SK-N-SH (cell line): Measurements from ENCODE around the gene FCHO2. TPM values are rescaled to one million over a fixed set of nuclear protein-coding genes. Genes with fewer than 3 reads are reported as not detected.

Experiments
- CTCF ChIA-PET: fragments of 300-600, 350-600 bp; formaldehyde crosslinking; extraction: SDS; loops from one replicate; lab custom pipeline; 2021; lab: Yijun Ruan, JAX
- POLR2A ChIA-PET: fragments of 350-600 bp; sonication (Branson Sonifier 250); formaldehyde crosslinking; extraction: SDS; loops from one replicate; lab custom pipeline; 2020; ENCODE audit warnings: antibody characterized with exemption, inconsistent platforms; lab: Yijun Ruan, JAX
- DNase-seq: peaks from one replicate; pipeline ENCODE4 v3.0.0; 2012
- H2AFZ ChIP-seq: fragments of 200-600 bp; sonication (generic); 2 replicates; pipeline ENCODE4 v1.8.1; 2016; ENCODE audit warnings: antibody characterized with exemption, mild to moderate bottlenecking, low read depth
- H3F3A ChIP-seq: fragments of 200-600 bp; sonication (generic); replicated peaks from 2 replicates; pipeline ENCODE3; 2016; ENCODE audit warnings: antibody characterized with exemption, mild to moderate bottlenecking; ENCODE audit not compliant: insufficient read depth
- H3K27ac ChIP-seq, 2 experiments: fragments of 200-500 bp in 1 of 2; fragments of 200-600 bp in 1 of 2; sonication (Bioruptor generic) in 1 of 2; sonication (generic), shearing (Covaris generic) in 1 of 2; 2 replicates each; pipeline versions ENCODE4 v1.5.1 to v1.6.1; 2014 to 2016; ENCODE audit warnings: low read depth in 2 of 2, inconsistent platforms in 1 of 2, low read length in 1 of 2, mild to moderate bottlenecking in 1 of 2, mixed read lengths in 1 of 2
- H3K27me3 ChIP-seq: fragments of 200-600 bp; sonication (generic), shearing (Covaris generic); 2 replicates; pipeline ENCODE4 v1.6.1; 2016; ENCODE audit warnings: mixed run types; ENCODE audit not compliant: insufficient read depth
- H3K36me3 ChIP-seq, 2 experiments: fragments of 200-500 bp in 1 of 2; fragments of 200-600 bp in 1 of 2; sonication (Bioruptor generic) in 1 of 2; sonication (generic) in 1 of 2; replicated peaks in 1 of 2; 2 replicates each; pipeline versions ENCODE3 to v1.5.1; 2014 to 2016; ENCODE audit warnings: low read length in 1 of 2, mild to moderate bottlenecking in 1 of 2; ENCODE audit not compliant: insufficient read depth in 2 of 2, control insufficient read depth in 1 of 2
- H3K4me1 ChIP-seq, 2 experiments: fragments of 200-500 bp in 1 of 2; fragments of 200-600 bp in 1 of 2; sonication (Bioruptor generic) in 1 of 2; sonication (generic), shearing (Covaris generic) in 1 of 2; 2 replicates each; pipeline versions ENCODE4 v1.5.1 to v1.6.1; 2014 to 2016; ENCODE audit warnings: low read depth in 1 of 2, low read length in 1 of 2, mixed run types in 1 of 2; ENCODE audit not compliant: insufficient read depth in 2 of 2, control insufficient read depth in 1 of 2
- H3K4me2 ChIP-seq: fragments of 200-600 bp; sonication (generic), shearing (Covaris generic); 2 replicates; pipeline ENCODE4 v1.6.1; 2017; ENCODE audit warnings: mixed run types
- H3K4me3 ChIP-seq, 2 experiments: fragments of 200-500 bp in 1 of 2; fragments of 200-600 bp in 1 of 2; sonication (Bioruptor generic) in 1 of 2; sonication (generic), shearing (Covaris generic) in 1 of 2; 2 replicates each; pipeline versions ENCODE4 v1.5.1 to v1.8.1; 2014 to 2016; ENCODE audit warnings: low read depth in 2 of 2, inconsistent platforms in 1 of 2, low read length in 1 of 2, mild to moderate bottlenecking in 1 of 2, mixed read lengths in 1 of 2, moderate library complexity in 1 of 2
- H3K79me2 ChIP-seq: fragments of 200-600 bp; sonication (generic); 2 replicates; pipeline ENCODE4 v1.8.1; 2017; ENCODE audit warnings: mild to moderate bottlenecking; ENCODE audit not compliant: insufficient read depth
- H3K9ac ChIP-seq: fragments of 200-600 bp; sonication (generic); 2 replicates; pipeline ENCODE4 v1.6.1; 2017; ENCODE audit warnings: mixed run types
- H3K9me2 ChIP-seq: fragments of 200-600 bp; sonication (generic); 2 replicates; pipeline ENCODE4 v1.6.1; 2017; ENCODE audit warnings: mixed run types
- H3K9me3 ChIP-seq: fragments of 200-600 bp; sonication (generic); 2 replicates; pipeline ENCODE4 v1.6.1; 2017; ENCODE audit warnings: mixed run types, mild to moderate bottlenecking, moderate library complexity
- H4K20me1 ChIP-seq: fragments of 200-600 bp; sonication (generic); 2 replicates; pipeline ENCODE4 v1.6.1; 2017; ENCODE audit warnings: mild to moderate bottlenecking, mixed run types; ENCODE audit not compliant: insufficient read depth
- MAX ChIP-seq: IDR thresholded peaks from 2 replicates; pipeline ENCODE4 v1.4.0; 2012; ENCODE audit warnings: low read depth
- PBX3 ChIP-seq: IDR thresholded peaks from 2 replicates; pipeline ENCODE4; 2012
- POLR2AphosphoS5 ChIP-seq: IDR thresholded peaks from 2 replicates; pipeline ENCODE4 v1.6.1; 2012; ENCODE audit warnings: low read depth, low read length
- REST ChIP-seq: IDR thresholded peaks from 2 replicates; pipeline ENCODE4 v1.6.1; 2012; ENCODE audit warnings: mild to moderate bottlenecking, low read depth, low read length, moderate library complexity
- TEAD4 ChIP-seq: IDR thresholded peaks from 2 replicates; pipeline ENCODE4 v1.4.0; 2012; ENCODE audit warnings: mild to moderate bottlenecking, borderline replicate concordance; ENCODE audit not compliant: insufficient read depth
- USF1 ChIP-seq: IDR thresholded peaks from 2 replicates; pipeline ENCODE4 v1.4.0; 2012; ENCODE audit warnings: low read depth, borderline replicate concordance
- WGBS: methylation state at CpG from one replicate; pipeline ENCODE4 v1.1.6; 2017; ENCODE audit warnings: low lambda C conversion rate; 5-methylcytosine and 5-hydroxymethylcytosine counted together
- polyA plus RNA-seq, 3 experiments: library from polyadenylated mRNA; depleted of rRNA; stranded (reverse); fragments of >200 nt; gene quantifications; 2 replicates each; pipeline ENCODE4 v1.2.3, GENCODE V29; 2012

FCHO2 gene
- polyA plus RNA-seq, 1 of the 3 experiments (the other 2 are of a cell fraction): 5.2 TPM

GRCh38 chr5:73126957-73127356 lies 171.1 kb downstream of the FCHO2 start:
- H3K4me2 ChIP-seq: no peak overlapping the region
- no peaks in the 10 kb centered on the region for H3K9me2 ChIP-seq
- no peak overlapping the region for H3K9ac ChIP-seq
- H2AFZ ChIP-seq: no peak overlapping the region
- POLR2A ChIA-PET: no interaction called here
- H3F3A ChIP-seq: no peaks in the 10 kb centered on the region
- no peak for TF ChIP-seq USF1
- TF ChIP-seq MAX: no peak
- no peak for TF ChIP-seq REST
- no peak for TF ChIP-seq POLR2AphosphoS5
- TF ChIP-seq PBX3: no peak
- no peak overlapping the region for H3K4me3 ChIP-seq
- H4K20me1 ChIP-seq: no peaks in the 10 kb centered on the region
- H3K79me2 ChIP-seq: no peaks in the 10 kb centered on the region
- DNase-seq: no peak
- WGBS: 74% methylated on average over 1 of the region's 1 CpG
- H3K36me3 ChIP-seq: peaks cover 0 to 4% of the 10 kb centered on the region in 2 experiments
- peaks cover 0 to 4% of the 10 kb centered on the region in 2 experiments; a peak in 1 of 4 replicates for H3K4me1 ChIP-seq
- H3K27ac ChIP-seq: no peak overlapping the region
- CTCF ChIA-PET: no interaction called here
- no peaks in the 10 kb centered on the region for H3K9me3 ChIP-seq
- no peaks in the 10 kb centered on the region for H3K27me3 ChIP-seq

GRCh38 chr5:73129143-73129542 lies 173.3 kb downstream of the FCHO2 start:
- Histone ChIP-seq H2AFZ (no peak overlapping the region), H3K27ac (no peak overlapping the region), H3K27me3 (no peaks in the 10 kb centered on the region), H3K4me1 (no peaks in the 10 kb centered on the region), H3F3A (no peaks in the 10 kb centered on the region), H3K79me2 (no peaks in the 10 kb centered on the region), H3K9ac (no peak overlapping the region), H4K20me1 (no peaks in the 10 kb centered on the region), H3K9me2 (no peaks in the 10 kb centered on the region), H3K9me3 (no peaks in the 10 kb centered on the region), H3K36me3 (peaks cover 0 to 2% of the 10 kb centered on the region in 2 experiments), H3K4me2 (no peak overlapping the region), H3K4me3 (no peak overlapping the region)
- no peak for TF ChIP-seq TEAD4
- TF ChIP-seq PBX3: no peak
- DNase-seq: no peak
- CTCF ChIA-PET: no interaction called here
- POLR2A ChIA-PET: no interaction called here
- WGBS: 86% methylated on average over 5 of the region's 5 CpGs
